Prostate gland (tissue), 2 donors: ENCODE results near the gene ASPN.

ENCODE experiments used
- POLR2A ChIP-seq: fragments of 450-650 bp; IDR thresholded peaks from one replicate; pipeline ENCODE4 v1.6.1; 2016; ENCODE audit warnings: antibody characterized with exemption, mild to moderate bottlenecking
- TF ChIP-seq, protein P1 (sequence below), 4 experiments: fragments of 200-600 bp in 2 of 4; fragments of 450-650 bp in 2 of 4; sonication (generic) in 2 of 4; IDR thresholded peaks; 1 replicate in 3 of 4; 2 replicates in 1 of 4; pipeline ENCODE4 v1.5.1; 2016 to 2019; ENCODE audit warnings: antibody characterized with exemption in 4 of 4, mild to moderate bottlenecking in 2 of 4, moderate library complexity in 2 of 4

GRCh38 chr9:92496396-92497176 is 14.3 kb upstream of the ASPN start:
- TF ChIP-seq, protein P1, sequence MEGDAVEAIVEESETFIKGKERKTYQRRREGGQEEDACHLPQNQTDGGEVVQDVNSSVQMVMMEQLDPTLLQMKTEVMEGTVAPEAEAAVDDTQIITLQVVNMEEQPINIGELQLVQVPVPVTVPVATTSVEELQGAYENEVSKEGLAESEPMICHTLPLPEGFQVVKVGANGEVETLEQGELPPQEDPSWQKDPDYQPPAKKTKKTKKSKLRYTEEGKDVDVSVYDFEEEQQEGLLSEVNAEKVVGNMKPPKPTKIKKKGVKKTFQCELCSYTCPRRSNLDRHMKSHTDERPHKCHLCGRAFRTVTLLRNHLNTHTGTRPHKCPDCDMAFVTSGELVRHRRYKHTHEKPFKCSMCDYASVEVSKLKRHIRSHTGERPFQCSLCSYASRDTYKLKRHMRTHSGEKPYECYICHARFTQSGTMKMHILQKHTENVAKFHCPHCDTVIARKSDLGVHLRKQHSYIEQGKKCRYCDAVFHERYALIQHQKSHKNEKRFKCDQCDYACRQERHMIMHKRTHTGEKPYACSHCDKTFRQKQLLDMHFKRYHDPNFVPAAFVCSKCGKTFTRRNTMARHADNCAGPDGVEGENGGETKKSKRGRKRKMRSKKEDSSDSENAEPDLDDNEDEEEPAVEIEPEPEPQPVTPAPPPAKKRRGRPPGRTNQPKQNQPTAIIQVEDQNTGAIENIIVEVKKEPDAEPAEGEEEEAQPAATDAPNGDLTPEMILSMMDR (IDR thresholded peaks at IDR 0.05) = no peak
- no peak for TF ChIP-seq POLR2A
